NCI-H1417 treated with DMSO at 0.1 percent for 48 hours (cell line): ENCODE data around the gene PLEKHH1.

ENCODE experiments used
- DNase-seq: peaks from one replicate; lab custom pipeline; 2025; lab: John Stamatoyannopoulos, UW

The PLEKHH1 gene

GRCh38 chr14:67567654-67568053, 34.6 kb downstream of the PLEKHH1 start:
- no peak for DNase-seq

- no peak for DNase-seq
These were observed 36.0 kb downstream of the PLEKHH1 start for GRCh38 chr14:67569011-67569650.

GRCh38 chr14:67569651-67570290, 36.7 kb downstream of the PLEKHH1 start:
- DNase-seq: no peak

- DNase-seq: no peak
These were observed 37.4 kb downstream of the PLEKHH1 start for GRCh38 chr14:67570453-67570852.

- DNase-seq: no peak
These were observed 38.3 kb downstream of the PLEKHH1 start for GRCh38 chr14:67571275-67571990.

GRCh38 chr14:67571991-67572323, 38.9 kb downstream of the PLEKHH1 start:
- no peak for DNase-seq

- DNase-seq: no peak
These were observed 39.5 kb downstream of the PLEKHH1 start for GRCh38 chr14:67572608-67573007.

GRCh38 chr14:67573228-67574010, 40.3 kb downstream of the PLEKHH1 start:
- DNase-seq: no peak

- DNase-seq: no peak
These were observed 41.1 kb downstream of the PLEKHH1 start for GRCh38 chr14:67574156-67574555.

- no peak for DNase-seq
These were observed 41.7 kb downstream of the PLEKHH1 start for GRCh38 chr14:67574806-67575205.

GRCh38 chr14:67575684-67576083, 42.6 kb downstream of the PLEKHH1 start:
- no peak for DNase-seq

GRCh38 chr14:67576216-67576955, 43.3 kb downstream of the PLEKHH1 start:
- DNase-seq: no peak

GRCh38 chr14:67577181-67577808, 44.2 kb downstream of the PLEKHH1 start:
- DNase-seq: no peak

- DNase-seq: no peak
These were observed 45.0 kb downstream of the PLEKHH1 start for GRCh38 chr14:67577909-67578749.

- DNase-seq: no peak
These were observed 46.0 kb downstream of the PLEKHH1 start for GRCh38 chr14:67579040-67579439.

GRCh38 chr14:67579636-67580035, 46.5 kb downstream of the PLEKHH1 start:
- DNase-seq: no peak

GRCh38 chr14:67580336-67581171, 47.5 kb downstream of the PLEKHH1 start:
- no peak for DNase-seq

GRCh38 chr14:67581643-67582042, 48.6 kb downstream of the PLEKHH1 start:
- no peak for DNase-seq

- no peak for DNase-seq
These were observed 49.0 kb downstream of the PLEKHH1 start for GRCh38 chr14:67582061-67582460.
